ENCODE data around the gene NTM.

The NTM gene

DNA sequence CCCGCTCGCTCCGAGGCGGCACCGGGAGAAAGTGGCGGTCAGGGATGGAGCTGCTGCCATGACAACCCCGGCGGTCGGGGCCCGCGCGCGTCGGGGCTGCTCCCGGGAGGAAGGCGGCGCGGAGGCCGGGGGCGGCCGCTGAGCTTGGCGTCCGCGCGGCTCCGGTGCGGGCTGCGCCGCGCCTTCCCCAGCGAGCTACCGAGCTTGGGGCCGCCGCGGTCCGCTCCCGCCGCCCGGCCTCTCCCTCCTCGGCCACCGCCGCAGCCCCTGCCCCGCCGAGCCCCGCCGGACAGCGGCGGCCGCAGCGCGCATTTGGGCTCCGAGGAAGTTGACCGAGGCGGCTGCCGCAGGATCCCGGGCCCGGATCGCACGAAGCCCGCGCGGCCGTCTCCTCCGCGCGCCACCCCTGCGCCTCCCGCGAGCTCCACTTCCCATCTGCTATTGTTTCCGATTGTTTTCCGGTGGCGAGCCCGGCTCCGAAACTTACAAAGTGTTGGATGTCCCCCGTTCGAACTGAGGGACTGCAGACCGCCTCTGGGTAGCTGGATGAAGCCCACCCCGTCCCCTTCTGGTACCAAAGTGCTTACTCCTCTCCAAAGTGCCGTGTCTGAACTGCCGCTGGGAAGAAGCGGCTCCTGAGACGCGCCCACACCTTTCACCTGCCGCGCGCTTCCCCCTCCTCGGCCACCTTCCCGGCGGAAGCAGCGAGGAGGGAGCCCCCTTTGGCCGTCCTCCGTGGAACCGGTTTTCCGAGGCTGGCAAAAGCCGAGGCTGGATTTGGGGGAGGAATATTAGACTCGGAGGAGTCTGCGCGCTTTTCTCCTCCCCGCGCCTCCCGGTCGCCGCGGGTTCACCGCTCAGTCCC, 540.3 kb downstream of the NTM start:
- DNase-seq (ENCODE audit: insufficient read length, low spot score) (no peak), FAIRE-seq (no peak)
- no peak for TF ChIP-seq PAX5 (IDR thresholded peaks at IDR 0.05; ENCODE audit: insufficient read depth, low read length, severe bottlenecking)
- TF ChIP-seq POLR2A (IDR thresholded peaks at IDR 0.05; ENCODE audit: low read depth, low read length): no peak
- no peak for TF ChIP-seq SPI1 (IDR thresholded peaks at IDR 0.05; ENCODE audit: low read depth, low read length)
- no peak for TF ChIP-seq POU2F2 (IDR thresholded peaks at IDR 0.05; ENCODE audit: low read depth, low read length)
- TF ChIP-seq TAF1 (IDR thresholded peaks at IDR 0.05; ENCODE audit: low read depth, low read length): no peak
- no peak for TF ChIP-seq POLR2AphosphoS5 (IDR thresholded peaks at IDR 0.05; ENCODE audit: low read depth, low read length)

DNA sequence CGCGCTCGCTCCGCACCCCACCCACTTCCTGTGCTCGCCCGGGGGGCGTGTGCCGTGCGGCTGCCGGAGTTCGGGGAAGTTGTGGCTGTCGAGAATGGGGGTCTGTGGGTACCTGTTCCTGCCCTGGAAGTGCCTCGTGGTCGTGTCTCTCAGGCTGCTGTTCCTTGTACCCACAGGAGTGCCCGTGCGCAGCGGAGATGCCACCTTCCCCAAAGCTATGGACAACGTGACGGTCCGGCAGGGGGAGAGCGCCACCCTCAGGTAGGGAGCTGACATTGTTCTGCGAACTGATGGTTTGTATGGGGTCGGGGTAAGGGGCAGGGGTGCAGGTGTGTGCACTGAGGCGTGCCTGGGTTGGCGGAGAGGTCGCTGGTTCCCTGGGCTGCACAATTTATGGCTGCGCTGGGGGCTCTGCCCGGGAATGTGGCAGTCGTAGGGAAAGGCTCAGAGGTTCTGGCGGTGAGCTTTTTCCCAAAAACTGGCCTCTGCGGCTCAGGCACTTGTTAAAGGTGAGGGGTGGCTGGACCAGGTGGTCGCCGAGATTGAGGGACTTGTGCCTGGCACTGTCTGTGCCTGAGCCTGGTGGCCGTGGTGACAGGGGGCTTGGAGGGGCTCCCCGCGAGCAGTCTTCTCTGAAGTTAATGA, 541.1 kb downstream of the NTM start:
- DNase-seq (ENCODE audit: insufficient read length, low spot score) (peak; percentile 34), FAIRE-seq (peak; percentile 72)

DNA sequence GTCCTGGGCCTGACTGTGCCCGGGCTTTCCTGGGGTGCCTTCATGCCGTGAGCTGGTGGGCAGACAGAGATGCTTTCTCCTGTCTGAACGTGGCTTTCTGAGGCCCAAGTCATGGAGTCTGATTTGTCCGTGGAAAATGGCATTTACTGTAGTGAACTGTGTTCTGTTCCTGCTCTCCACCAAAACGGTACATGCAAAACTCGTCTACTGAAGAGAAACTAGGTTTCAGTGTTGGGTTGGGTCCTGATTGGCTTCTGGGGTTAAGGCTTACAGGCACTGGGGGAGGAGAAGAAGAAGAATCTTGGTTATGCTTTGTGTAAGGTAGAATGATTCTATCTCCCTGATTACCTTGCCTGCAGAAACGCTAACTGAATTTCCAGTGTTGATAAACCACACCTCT, 541.7 kb downstream of the NTM start:
- TF ChIP-seq POLR2AphosphoS5 (IDR thresholded peaks at IDR 0.05; ENCODE audit: low read depth, low read length) (no peak), PAX5 (IDR thresholded peaks at IDR 0.05; ENCODE audit: insufficient read depth, low read length, severe bottlenecking) (no peak), POU2F2 (IDR thresholded peaks at IDR 0.05; ENCODE audit: low read depth, low read length) (no peak), POLR2A (IDR thresholded peaks at IDR 0.05; ENCODE audit: low read depth, low read length) (no peak), TAF1 (IDR thresholded peaks at IDR 0.05; ENCODE audit: low read depth, low read length) (no peak), SPI1 (IDR thresholded peaks at IDR 0.05; ENCODE audit: low read depth, low read length) (no peak)
- no peak for DNase-seq (ENCODE audit: insufficient read length, low spot score)
- FAIRE-seq: no peak

DNA sequence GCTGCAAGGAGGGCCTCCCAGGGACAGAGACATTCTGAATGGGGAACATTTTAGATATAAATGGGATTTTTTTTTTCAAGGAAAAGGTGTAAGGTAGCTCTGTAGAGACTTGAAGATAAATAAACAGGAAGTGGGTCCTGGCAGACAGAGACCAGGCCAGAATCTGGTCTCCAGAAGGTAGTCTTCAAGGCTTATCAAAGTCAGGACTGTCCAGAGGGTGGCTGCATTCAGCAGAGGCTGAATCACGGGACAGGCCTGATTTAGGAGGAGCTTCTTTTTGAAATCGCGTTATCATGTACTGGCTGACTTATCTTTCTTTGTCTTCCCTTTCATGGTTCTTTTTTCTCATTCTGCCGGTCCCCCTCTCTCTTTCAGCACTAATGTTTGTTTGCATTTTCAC, 542.9 kb downstream of the NTM start:
- peak; percentile 55 for TF ChIP-seq SPI1 (IDR thresholded peaks at IDR 0.05; ENCODE audit: low read depth, low read length)
- no peak for TF ChIP-seq POLR2AphosphoS5 (IDR thresholded peaks at IDR 0.05; ENCODE audit: low read depth, low read length)
- no peak for TF ChIP-seq PAX5 (IDR thresholded peaks at IDR 0.05; ENCODE audit: insufficient read depth, low read length, severe bottlenecking)
- DNase-seq (ENCODE audit: insufficient read length, low spot score): no peak
- no peak for FAIRE-seq

DNA sequence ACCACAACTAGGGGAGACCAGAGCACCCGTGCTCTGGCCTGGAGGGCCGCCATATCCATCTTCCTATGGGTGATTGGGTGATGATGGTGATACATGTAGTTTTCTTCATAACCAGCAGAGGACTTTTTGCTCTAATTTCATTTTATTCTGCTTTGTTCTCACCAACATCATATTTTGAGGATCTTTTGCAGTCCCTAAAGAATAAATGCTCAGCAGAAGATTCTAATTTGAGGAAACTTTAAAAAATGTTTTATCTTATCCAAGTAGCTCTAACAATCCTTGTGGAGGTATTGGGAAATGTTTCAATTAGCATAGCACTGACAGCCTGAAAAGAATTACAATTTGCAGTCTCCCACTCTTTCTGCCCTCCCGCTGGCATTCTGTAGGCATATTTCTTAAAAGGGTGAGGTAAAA, 544.0 kb downstream of the NTM start:
- no peak for DNase-seq (ENCODE audit: insufficient read length, low spot score)
- TF ChIP-seq PAX5 (IDR thresholded peaks at IDR 0.05; ENCODE audit: insufficient read depth, low read length, severe bottlenecking) (no peak), POLR2A (IDR thresholded peaks at IDR 0.05; ENCODE audit: low read depth, low read length) (no peak), POU2F2 (IDR thresholded peaks at IDR 0.05; ENCODE audit: low read depth, low read length) (no peak), TAF1 (IDR thresholded peaks at IDR 0.05; ENCODE audit: low read depth, low read length) (no peak), POLR2AphosphoS5 (IDR thresholded peaks at IDR 0.05; ENCODE audit: low read depth, low read length) (no peak), SPI1 (IDR thresholded peaks at IDR 0.05; ENCODE audit: low read depth, low read length) (no peak)
- no peak for FAIRE-seq

DNA sequence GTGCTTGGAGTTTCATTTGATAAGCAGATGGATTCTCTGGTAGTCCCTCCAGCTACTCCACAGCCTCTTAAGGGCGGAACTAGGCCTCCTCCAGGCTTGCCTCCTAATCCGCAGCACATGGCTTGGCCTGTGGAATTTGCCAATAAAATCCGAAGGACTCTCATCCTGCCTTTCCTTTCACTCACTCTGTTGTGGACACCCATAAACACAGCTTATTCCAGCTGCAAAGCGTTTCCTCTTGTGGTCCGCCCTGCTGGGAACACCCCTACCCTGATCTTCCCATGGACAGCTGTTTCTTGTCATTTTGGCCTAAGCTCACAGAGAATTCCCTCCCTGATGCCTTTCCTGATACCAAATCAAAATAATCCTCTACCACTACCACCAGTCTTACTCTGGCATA, 546.2 kb downstream of the NTM start:
- DNase-seq (ENCODE audit: insufficient read length, low spot score) (no peak), FAIRE-seq (no peak)
- TF ChIP-seq POLR2AphosphoS5 (IDR thresholded peaks at IDR 0.05; ENCODE audit: low read depth, low read length): no peak
- TF ChIP-seq POLR2A (IDR thresholded peaks at IDR 0.05; ENCODE audit: low read depth, low read length): no peak
- TF ChIP-seq SPI1 (IDR thresholded peaks at IDR 0.05; ENCODE audit: low read depth, low read length): no peak
- no peak for TF ChIP-seq POU2F2 (IDR thresholded peaks at IDR 0.05; ENCODE audit: low read depth, low read length)
- no peak for TF ChIP-seq TAF1 (IDR thresholded peaks at IDR 0.05; ENCODE audit: low read depth, low read length)
- no peak for TF ChIP-seq PAX5 (IDR thresholded peaks at IDR 0.05; ENCODE audit: insufficient read depth, low read length, severe bottlenecking)

DNA sequence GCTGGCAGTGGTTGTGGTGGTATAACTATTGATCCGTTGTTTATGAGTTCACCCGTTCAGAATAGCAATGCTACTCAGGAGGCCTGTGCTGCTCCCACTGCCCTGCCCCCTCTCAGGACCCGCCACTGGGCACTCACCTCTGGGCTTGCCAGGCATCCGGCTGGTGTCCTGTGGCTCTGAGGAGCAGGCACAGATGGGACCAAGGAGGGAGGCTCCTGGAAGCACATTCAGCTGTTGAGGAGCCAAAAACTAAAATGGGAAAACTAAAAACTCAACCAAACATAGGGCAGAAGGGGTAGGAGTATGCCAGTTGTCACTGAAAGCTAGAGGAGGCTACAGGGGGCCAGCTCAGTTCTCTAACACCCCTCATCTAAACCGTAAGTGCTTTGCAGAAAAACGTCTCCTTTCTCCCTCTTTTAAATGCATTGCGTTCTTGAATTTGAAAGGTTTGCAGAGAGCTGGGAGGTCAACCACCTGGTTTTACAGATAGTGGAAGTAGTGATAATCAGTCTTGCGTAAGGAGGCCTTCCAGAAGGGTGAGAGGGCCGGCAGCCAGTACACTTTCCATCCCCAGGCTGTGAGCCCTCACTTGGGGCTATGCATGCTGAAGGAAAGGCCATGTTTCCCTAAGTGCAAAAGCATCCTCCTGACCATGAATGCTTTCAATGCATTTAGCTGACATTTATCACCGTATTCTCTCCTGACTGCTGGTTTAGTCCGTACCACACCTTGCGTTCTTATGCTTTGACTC, 547.4 kb downstream of the NTM start:
- DNase-seq (ENCODE audit: insufficient read length, low spot score) (no peak), FAIRE-seq (no peak)
- TF ChIP-seq POU2F2 (IDR thresholded peaks at IDR 0.05; ENCODE audit: low read depth, low read length) (no peak), PAX5 (IDR thresholded peaks at IDR 0.05; ENCODE audit: insufficient read depth, low read length, severe bottlenecking) (no peak), TAF1 (IDR thresholded peaks at IDR 0.05; ENCODE audit: low read depth, low read length) (no peak), POLR2AphosphoS5 (IDR thresholded peaks at IDR 0.05; ENCODE audit: low read depth, low read length) (no peak), SPI1 (IDR thresholded peaks at IDR 0.05; ENCODE audit: low read depth, low read length) (no peak), POLR2A (IDR thresholded peaks at IDR 0.05; ENCODE audit: low read depth, low read length) (no peak)

DNA sequence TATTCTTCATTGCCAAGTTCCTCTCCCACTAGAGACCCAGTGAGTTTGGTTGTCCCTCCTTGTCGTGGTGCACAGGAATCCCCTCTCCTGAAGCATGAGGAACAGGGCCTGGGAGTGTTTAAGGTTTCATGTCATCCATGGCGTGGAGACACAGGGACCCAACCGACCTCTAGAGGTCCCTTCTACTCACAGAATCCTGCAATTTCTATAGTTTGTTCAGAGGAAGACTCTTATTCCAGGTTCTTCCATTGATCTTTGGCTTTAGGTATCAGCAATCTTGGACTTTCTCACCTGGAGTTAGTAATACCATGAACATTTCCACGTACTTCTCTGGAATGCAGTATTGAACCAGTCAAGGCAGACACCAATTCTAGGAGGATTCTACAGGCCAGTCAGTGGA, 548.2 kb downstream of the NTM start:
- no peak for TF ChIP-seq PAX5 (IDR thresholded peaks at IDR 0.05; ENCODE audit: insufficient read depth, low read length, severe bottlenecking)
- DNase-seq (ENCODE audit: insufficient read length, low spot score) (no peak), FAIRE-seq (no peak)

DNA sequence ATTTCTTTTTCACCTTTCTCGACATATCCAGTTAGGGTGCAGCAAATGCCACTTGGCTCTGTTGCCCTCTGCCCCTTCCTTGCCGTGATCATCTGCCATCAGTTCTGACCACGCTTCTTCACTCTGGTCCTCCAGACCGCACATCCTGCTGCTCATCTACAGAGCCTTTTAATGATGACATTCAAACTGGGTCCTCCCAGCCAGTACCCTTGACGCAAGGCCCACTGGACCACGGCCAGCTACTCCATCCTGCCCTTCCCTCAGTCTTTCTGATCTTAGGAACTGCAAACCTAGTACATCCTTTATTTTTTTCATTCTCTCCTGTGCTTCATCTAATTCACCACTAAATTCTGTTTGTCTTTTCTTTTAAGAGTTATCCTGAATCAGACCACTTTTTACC, 551.8 kb downstream of the NTM start:
- DNase-seq (ENCODE audit: insufficient read length, low spot score): no peak
- TF ChIP-seq TAF1 (IDR thresholded peaks at IDR 0.05; ENCODE audit: low read depth, low read length) (no peak), PAX5 (IDR thresholded peaks at IDR 0.05; ENCODE audit: insufficient read depth, low read length, severe bottlenecking) (no peak), SPI1 (IDR thresholded peaks at IDR 0.05; ENCODE audit: low read depth, low read length) (no peak), POU2F2 (IDR thresholded peaks at IDR 0.05; ENCODE audit: low read depth, low read length) (no peak), POLR2AphosphoS5 (IDR thresholded peaks at IDR 0.05; ENCODE audit: low read depth, low read length) (no peak), POLR2A (IDR thresholded peaks at IDR 0.05; ENCODE audit: low read depth, low read length) (no peak)
- FAIRE-seq: no peak

Data from GM12891 (cell line).